Activated naive CD4-positive, alpha-beta T cell treated with Interleukin-2 at 50 U/mL for 16 hours (primary cell): Measurements from ENCODE around the gene ATIC.

Experiments
- DNase-seq: peaks from one replicate; pipeline ENCODE4 v3.0.0-alpha.2; 2020

The ATIC gene

GRCh38 chr2:215311625-215312396 is at the start of gene ATIC:
Gene ATIC, plus strand, starts transcription at chr2:215312059. Its CDS starts 84 bp downstream, at chr2:215312143.
- DNase-seq = peak; percentile 92

- DNase-seq = no peak
Observed at GRCh38 chr2:215262303-215262702, 49.6 kb upstream of the ATIC start.

- no peak for DNase-seq
Observed at GRCh38 chr2:215262741-215263362, 49.0 kb upstream of the ATIC start.

- no peak for DNase-seq
Observed at GRCh38 chr2:215264374-215264773, 47.5 kb upstream of the ATIC start.

- peak; percentile 55 for DNase-seq
Observed at GRCh38 chr2:215269397-215270117, 42.3 kb upstream of the ATIC start.

GRCh38 chr2:215270118-215270451 is 41.8 kb upstream of the ATIC start:
- DNase-seq = no peak

- DNase-seq = no peak
Observed at GRCh38 chr2:215271446-215271845, 40.4 kb upstream of the ATIC start.

- DNase-seq = no peak
Observed at GRCh38 chr2:215272918-215273317, 38.9 kb upstream of the ATIC start.

- DNase-seq = no peak
Observed at GRCh38 chr2:215274829-215275228, 37.0 kb upstream of the ATIC start.

- DNase-seq = no peak
Observed at GRCh38 chr2:215275824-215276223, 36.0 kb upstream of the ATIC start.

- DNase-seq = no peak
Observed at GRCh38 chr2:215277944-215278343, 33.9 kb upstream of the ATIC start.

- no peak for DNase-seq
Observed at GRCh38 chr2:215280326-215280725, 31.5 kb upstream of the ATIC start.

GRCh38 chr2:215283221-215283620 is 28.6 kb upstream of the ATIC start:
- DNase-seq = no peak

- DNase-seq = no peak
Observed at GRCh38 chr2:215286309-215286708, 25.6 kb upstream of the ATIC start.

GRCh38 chr2:215288112-215288815 is 23.6 kb upstream of the ATIC start:
- DNase-seq = no peak

- DNase-seq = no peak
Observed at GRCh38 chr2:215290980-215291599, 20.8 kb upstream of the ATIC start.

- no peak for DNase-seq
Observed at GRCh38 chr2:215293879-215294278, 18.0 kb upstream of the ATIC start.

- DNase-seq = no peak
Observed at GRCh38 chr2:215299337-215299859, 12.5 kb upstream of the ATIC start.

- DNase-seq = no peak
Observed at GRCh38 chr2:215301994-215302393, 9.9 kb upstream of the ATIC start.

GRCh38 chr2:215311259-215311624 is 617 bp upstream of the ATIC start:
- DNase-seq = peak; percentile 19

- no peak for DNase-seq
Observed at GRCh38 chr2:215313255-215313613, 1.4 kb downstream of the ATIC start.

- DNase-seq = no peak
Observed at GRCh38 chr2:215314896-215315295, 3.0 kb downstream of the ATIC start.

- no peak for DNase-seq
Observed at GRCh38 chr2:215315301-215315700, 3.4 kb downstream of the ATIC start.
